ENCODE measurements around the gene YIPF4.
"Not testable (repeated sequence)": the region's sequence is repeated elsewhere in the genome, so short reads cannot be mapped to it uniquely, and the experiment has no call there.

The YIPF4 gene

DNA sequence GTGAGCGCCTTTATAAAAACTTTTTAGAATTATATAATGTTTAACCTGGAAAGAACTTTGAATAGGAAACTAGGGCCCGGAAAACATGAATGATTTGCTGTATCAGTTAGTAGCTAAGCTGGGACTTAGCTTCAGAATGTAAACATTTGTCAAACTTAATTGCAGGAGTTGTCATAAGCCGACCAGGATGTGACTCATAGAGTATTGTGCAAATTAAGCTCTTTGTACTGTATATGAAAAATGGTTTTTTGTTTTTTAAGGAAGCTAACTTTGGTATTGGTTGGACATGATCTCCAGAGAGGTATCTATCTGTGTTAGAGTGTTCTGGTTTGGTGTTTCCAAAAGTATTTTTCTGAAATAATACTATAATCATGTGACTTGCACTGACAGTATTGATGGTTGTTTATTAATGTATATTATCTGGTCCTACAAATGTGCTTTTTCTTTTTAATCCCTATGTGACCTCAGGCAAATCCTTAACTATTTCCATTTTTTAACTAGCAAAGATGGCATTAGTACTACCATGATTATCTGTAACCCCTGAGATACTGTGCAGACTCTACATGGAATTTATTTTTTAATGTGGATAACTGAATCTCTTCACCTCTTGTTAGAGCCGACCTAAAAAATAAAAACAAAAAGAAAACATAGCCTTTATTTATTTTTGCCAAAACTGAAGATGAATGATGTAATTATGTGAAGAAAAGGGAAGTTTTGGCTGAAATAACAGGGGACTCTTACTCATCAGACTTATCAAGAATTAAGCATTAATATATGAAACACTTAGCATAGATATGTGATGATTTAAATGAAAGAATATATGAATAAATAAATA lies 11.7 kb downstream of the YIPF4 start:
- no peak for DNase-seq

DNA sequence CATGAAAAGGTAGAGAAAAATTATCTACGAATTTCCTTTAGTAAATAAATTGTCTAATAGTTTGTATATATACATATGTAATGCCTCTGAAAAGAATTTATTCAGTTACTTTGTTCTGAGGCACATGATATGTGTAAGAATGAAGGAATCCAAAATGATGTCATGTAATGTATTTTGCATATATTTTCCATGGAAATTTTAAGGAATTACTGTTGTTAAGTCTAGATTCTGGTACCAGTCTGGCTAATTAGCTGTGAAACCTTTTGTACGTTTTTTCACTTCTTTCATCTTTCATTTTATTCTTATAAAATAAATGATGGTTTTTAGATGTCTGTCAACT lies 12.3 kb downstream of the YIPF4 start:
- DNase-seq, result no peak

DNA sequence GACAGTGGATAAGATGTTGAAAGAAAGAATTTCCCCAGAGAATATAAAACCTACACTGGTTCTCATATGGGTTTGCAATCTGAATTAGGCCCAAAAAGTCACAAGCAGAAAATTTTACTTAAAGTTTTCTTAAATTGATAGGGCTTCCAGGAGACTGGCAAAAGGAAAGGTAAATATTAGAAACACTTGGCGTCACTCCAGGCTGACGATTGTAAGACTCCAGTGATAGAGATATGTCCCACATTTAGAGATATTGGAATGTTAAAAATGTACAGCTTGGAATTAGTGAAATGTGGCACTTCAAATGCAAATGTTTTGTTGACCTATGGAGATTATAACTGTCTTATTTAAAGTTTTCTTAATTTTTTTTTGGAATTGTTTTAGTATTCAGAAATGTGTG lies 14.0 kb downstream of the YIPF4 start:
- no peak for DNase-seq

DNA sequence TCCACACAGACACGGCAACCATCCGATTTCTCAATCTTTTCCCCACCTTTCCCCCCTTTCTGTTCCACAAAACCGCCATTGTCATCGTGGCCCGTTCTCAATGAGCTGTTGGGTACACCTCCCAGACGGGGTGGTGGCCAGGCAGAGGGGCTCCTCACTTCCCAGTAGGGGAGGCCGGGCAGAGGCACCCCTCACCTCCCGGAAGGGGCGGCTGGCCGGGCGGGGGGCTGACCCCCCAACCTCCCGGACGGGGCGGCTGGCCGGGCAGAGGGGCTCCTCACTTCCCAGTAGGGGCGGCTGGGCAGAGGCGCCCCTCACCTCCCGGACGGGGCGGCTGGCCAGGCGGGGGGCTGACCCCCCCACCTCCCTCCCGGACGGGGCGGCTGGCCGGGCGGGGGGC lies 15.8 kb downstream of the YIPF4 start:
- DNase-seq, result not testable (repeated sequence)

DNA sequence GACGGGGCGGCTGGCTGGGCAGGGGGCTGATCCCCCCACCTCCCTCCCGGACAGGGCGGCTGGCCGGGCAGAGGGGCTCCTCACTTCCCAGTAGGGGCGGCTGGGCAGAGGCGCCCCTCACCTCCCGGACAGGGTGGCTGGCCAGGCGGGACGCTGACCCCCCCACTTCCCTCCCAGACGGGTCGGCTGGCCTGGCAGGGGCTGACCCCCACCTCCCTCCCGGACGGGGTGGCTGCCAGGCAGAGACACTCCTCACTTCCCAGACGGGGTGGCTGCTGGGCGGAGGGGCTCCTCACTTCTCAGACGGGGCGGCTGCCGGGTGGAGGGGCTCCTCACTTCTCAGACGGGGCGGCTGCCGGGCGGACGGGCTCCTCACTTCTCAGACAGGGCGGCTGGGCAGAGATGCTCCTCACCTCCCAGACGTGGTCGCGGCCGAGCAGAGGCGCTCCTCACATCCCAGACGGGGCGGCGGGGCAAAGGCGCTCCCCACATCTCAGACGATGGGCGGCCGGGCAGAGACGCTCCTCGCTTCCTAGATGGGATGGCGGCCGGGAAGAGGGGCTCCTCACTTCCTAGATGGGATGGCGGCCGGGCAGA lies 16.4 kb downstream of the YIPF4 start:
- DNase-seq, result not testable (repeated sequence)

DNA sequence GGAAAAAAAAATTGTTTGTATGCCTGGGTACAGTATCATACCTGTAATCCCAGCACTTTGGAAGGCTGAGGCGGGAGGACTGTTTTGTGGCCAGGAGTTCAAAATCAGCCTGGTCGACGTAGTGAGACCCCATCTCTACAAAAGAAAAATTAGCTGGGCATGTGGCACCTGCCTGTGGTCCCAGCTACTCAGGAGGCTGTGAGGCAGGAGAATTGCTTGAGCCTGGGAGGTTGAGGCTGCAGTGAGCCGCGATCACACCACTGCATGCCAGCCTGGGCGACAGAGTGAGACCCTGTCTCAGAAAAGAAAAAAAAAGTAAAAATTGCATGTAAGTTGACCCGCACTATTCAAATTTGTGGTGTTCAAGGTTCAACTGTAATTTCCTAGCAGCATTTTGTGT lies 32.9 kb downstream of the YIPF4 start:
- no peak for DNase-seq

DNA sequence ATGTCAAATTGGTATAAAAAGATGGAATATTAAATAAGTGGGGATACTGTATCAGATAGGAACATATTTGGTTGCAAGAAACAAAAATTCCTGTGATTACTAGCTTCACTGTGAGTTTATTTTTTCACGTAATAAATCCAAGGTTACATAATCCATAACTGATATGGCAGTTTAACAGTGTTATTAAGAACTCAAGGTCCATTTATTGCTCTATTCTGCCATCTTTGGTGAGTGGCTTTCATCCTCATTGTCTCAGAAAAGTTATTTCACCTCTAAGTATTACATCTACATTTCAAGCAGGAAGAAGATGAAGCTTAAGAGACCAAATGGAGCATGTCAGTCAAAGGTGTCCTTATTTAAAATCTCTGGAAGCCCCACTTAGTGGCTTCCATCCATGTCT lies 37.2 kb downstream of the YIPF4 start:
- DNase-seq, result no peak

DNA sequence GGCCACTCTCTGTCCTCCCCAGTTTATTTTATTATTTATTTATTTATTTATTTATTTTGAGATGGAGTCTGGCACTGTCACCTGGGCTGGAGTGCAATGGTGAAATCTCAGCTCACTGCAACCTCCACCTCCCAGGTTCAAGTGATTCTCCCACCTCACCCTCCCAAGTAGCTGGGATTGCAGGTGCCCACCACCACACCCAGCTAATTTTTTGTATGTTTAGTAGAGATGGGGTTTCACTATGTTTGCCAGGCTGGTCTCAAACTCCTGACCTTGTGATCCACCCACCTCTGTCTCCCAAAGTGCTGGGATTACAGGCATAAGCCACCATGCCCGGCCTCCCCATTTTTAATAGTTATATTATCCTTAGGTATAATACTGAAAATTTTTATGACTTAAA lies 51.0 kb downstream of the YIPF4 start:
- not testable (repeated sequence) for DNase-seq

DNA sequence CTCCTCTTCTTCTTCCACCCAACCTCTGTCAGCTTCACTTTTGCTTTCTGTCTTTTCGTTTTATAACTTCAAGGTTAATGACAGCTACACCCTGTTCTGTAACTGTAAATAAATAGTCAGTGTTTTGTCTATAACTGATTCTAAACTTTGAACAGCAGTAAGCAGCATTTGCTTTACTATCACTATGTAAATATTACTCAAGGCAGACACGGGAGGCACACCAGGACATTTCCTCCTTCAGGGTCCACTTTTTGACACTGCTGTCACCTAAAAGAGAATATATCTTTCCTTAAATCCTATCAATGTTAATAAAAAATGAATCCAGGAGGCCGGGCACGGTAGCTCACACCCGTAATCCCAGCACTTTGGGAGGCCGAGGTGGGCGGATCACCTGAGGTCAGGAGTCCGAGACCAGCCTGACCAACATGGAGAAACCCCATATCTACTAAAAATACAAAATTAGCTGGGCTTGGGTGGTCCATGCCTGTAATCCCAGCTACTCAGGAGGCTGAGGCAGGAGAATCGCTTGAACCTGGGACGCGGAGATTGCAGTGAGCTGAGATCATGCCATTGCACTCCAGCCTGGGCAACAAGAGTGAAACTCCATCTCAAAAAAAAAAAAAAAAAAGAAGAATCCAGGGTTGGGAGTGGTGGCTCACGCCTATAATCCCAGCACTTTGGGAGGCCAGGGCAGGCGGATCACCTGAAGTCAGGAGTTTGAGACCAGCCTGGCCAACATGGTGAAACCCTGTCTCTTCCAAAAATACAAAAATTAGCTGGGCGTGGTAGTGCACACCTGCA lies 51.7 kb downstream of the YIPF4 start:
- not testable (repeated sequence) for DNase-seq

DNA sequence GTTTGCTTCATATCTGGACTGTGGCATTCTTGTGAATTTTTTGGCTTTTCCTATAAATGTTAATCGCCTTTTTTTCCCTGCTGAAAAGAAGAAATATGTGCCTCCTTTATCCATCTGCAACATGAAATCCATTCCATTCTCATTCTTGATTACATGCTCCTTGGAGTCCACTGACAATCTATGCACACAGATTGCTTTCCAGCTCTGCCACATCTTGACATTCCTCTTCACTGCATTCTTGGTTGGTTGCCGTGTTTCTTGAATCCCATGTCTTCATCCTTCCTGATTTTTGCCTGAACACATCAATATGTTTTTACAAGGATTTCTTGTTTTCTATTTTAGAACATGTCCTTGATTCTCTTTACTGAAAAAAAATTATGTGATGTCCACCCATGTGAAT lies 52.4 kb downstream of the YIPF4 start:
- no peak for DNase-seq

DNA sequence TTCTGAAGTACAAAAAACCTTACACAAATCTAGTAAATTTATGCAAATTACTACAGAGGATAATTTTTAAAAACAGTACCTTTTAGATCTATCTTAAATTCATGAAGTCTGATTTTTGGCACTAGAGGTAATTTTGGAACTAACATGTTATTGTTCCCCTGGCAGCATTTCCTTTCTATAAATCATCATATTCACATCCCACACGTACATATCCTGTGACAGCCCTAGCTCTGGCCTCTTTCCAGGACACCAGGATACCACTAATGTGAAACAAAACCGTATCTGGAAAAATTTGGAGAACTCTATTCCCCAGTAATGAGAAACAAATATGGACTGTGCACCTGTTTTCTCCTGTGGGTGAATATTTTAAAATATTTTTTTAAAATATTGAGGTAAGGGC lies 65.1 kb downstream of the YIPF4 start:
- DNase-seq, result no peak

DNA sequence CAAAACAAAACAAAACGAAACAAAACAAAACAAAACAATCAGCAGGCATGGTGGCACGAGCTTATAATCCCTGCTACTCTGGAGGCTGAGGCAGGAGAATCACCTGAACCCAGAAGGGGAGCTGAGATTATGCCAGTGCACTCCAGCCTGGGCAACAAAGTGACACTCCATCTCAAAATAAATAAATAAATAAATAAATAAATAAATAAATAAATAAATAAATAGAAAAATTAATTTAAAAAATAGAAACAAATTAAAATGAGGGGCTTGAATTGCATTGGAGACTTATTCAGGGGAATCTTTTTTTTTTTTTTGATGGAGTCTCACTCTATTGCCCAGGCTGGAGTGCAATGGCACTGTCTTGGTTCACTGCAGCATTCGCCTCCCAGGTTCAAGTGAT lies 73.1 kb downstream of the YIPF4 start:
- not testable (repeated sequence) for DNase-seq

DNA sequence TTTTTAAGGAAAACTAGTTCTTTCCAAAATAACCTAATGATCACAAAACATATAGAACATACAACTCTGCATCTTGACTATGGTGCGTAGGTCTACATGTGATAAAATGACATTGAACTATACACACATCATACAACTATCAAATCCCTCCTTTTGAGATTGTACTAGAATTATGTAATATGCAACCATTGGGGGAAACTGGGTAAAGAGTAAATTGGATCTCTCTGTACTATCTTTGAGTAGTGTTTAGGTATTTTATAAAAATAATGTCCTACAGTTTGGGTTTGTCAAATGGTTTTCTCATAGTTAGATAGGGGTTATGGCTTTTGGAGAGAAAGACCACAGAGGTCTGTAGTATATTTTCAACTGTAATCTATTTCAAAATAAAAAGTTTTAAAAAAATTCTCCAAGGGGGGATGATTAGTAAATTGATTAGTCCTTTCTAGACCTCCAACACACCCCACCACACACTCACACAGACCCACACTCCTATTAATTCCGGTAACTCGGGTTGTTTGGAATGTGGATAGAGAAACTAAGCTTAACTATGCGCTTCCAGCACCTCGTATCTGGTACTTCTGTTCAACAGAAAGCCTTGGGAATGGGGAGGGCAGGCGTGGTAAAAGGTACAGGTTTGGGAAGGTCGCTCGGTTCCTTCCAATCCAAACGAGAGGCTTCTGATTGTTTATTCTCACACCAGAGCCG lies 78.4 kb downstream of the YIPF4 start:
- no peak for DNase-seq

DNA sequence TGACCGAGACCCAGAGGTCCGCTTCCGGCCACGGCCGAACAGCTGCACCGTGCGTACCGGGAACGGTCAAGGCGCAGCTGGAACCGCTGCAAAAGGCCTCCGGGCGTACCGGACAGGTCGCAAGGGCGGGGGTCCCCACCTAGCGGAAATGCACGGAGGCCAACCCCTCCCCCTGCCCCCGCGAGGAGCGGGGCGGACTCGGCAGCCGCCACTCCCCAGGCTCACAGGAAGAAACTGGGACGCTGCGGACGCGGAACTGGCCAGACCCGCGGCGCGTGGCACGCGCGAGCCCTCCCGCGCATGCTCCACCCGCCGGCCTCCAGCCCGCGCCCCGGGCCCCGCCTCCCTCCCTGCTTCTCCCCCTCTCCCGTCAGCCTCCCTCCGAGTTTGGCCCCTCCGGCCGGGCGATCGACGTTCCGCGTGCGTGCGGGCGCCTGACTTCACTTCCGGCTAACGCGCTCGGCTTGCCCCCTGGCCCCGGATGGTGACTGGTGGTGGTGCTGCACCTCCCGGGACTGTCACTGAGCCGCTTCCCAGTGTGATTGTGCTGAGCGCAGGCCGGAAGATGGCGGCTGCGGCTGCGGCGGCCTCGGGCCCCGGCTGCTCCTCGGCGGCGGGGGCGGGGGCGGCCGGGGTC lies 79.1 kb downstream of the YIPF4 start, which contains the start of gene BIRC6:
Gene BIRC6, plus strand, starts transcription at position 343 of the 637 bp plus-strand sequence. Its CDS starts 139 bp downstream, at position 482.
- DNase-seq, result peak; percentile 93

DNA sequence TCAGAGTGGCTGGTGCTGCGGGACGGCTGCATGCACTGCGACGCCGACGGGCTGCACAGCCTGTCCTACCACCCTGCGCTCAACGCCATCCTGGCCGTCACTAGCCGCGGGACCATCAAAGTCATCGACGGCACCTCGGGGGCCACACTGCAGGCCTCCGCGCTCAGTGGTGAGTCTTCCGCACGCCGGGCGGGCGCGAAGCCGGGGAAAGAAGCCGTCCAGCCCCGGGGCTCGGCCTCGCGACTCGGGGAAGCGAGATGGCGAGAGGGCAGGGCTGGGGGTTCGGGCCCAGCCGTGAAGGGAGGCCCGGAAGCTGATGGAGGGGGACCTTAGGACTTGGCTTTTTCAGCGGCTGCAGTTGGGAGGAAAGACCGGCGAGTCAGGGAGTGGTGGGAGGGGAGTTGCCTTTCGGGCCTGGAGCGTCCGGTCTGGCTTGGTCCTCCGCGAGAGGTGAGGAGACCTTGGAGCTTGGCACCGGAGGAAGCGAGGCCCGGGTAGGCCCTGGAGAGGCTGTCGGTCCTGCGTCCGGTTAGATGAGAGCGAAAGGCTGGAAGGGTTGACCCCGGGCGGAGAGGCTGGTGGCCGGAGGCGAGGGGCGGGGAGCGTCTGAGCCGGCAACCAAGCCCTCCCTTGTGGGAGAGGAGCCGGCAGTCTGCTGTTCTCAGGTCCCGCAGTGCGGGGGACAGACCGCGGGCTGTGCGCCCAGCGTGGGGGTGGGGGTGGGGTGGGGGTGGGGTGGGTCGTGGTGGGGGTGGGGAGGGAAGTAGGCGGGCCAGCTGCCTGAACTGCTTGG lies 79.8 kb downstream of the YIPF4 start:
- DNase-seq, result peak; percentile 26

DNA sequence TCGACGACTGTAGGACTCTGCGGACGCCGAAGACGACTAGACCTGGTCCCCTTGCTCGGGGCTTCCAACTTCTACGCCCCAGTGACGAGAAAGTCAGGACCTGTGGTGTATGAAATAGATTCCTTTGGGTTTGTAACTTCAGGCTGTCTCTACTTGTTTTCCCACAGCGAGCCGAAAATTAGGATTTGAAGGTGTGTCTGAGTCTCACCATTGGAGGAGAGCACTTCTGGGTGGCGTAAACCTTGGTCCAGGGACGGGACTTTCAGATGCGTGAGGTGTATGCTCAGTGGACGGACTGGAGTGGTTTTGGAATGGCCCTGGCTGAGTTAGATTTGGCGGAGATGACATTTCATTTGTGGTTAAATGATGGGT lies 80.4 kb downstream of the YIPF4 start:
- DNase-seq, result no peak

DNA sequence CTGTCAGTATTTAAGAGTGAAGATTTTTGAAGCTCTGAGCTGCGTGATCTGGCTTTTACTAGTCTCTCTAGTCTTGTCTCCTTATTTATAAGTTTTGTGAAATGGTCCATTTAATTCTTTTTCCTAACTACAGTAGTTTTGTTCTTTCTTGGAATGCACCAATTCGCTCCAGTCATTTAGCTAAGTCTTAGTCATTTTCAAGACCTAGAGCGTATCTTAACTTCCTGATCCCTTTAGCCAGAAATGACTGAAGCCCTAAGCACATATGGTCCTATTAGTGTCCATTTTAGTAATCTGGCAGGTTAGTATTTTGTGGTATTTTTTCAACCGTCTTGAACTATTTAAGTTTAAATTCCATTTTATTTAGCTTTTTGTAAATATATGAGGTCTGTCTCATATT lies 82.7 kb downstream of the YIPF4 start:
- DNase-seq, result no peak

DNA sequence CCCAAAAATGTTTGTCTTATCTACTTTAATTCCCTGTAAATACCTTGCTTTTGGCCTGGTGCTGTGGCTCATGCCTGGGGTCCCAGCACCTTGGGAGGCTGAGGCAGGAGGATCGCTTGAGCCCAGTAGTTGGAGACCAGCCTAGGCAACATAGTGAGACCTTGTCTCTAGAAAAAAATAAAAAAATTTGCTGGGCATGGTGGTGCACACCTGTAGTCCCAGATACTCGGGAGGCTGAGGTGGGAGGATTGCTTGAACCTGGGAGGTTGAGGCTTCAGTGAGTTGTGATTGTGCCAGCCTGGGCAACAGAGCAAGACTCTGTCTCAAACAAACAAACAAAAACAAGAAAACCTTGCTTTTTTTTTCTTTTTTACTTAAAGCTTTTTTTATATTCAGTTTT lies 85.3 kb downstream of the YIPF4 start:
- not testable (repeated sequence) for DNase-seq

DNA sequence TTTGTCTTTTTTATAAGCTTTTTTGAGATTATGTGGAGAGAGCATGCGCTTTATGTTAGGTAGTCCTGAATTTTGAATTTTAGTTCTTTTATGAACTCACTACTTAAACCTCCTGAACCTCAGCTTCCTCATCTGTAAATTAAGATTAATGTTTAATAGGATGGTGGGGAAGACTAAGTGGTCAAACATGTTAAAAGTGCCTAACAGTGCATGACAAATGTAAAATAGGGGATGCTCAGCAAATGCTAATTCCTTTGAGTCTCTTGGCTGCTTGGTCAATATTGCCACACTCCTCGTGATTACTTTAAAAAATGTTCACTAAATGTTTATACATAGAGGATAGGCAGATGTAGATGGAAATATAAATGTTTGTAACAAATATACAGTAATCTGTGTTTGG lies 85.9 kb downstream of the YIPF4 start:
- no peak for DNase-seq

DNA sequence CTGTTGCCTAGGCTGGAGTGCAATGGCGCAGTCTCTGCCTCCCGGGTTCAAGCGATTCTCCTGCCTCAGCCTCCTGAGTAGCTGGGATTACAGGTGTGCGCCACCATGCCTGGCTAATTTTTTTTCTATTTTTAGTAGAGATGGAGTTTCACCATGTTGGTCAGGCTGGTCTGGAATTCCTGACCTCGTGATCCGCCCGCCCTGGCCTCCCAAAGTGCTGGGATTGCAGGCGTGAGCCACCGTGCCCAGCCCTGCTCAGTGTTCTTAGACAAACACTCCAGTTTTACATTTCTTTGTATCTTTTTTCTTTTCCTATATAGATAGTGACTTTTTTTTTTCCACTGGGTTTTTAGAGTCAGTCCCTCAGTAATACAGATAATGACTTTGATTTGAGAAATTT lies 86.6 kb downstream of the YIPF4 start:
- DNase-seq, result not testable (repeated sequence)

DNA sequence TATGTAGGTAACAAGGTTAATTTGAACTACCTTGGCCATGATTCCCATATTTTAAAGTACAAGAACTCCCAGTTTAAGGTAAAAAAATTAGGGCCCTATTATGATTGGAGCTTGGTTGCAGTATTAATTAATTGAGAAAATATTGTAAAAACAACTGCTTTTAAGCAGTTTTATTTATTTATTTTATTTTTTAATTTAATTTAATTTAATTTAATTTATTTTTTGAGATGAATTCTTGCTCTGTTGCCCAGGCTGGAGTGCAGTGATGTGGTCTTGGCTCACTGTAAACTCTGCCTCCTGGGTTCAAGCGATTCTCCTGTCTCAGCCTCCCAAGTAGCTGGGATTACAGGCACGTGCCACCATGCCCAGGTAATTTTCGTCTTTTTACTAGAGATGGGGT lies 88.0 kb downstream of the YIPF4 start:
- not testable (repeated sequence) for DNase-seq

Data from activated gamma-delta T cell treated with Interleukin-2 at 50 U/mL for 16 hours (primary cell).